Parathyroid adenoma (tissue), 2 donors: ENCODE measurements around the gene PRKD1.

Source experiments
- H2AFZ ChIP-seq: fragments of 300-600 bp; sonication (generic); one replicate; pipeline ENCODE4 v1.7.0; 2017; ENCODE audit warnings: antibody characterized with exemption, mild to moderate bottlenecking
- H3K27ac ChIP-seq: fragments of 300-600 bp; sonication (generic); one replicate; pipeline ENCODE4 v1.7.0; 2017
- H3K27me3 ChIP-seq: fragments of 300-600 bp; sonication (generic); one replicate; pipeline ENCODE4 v1.7.0; 2017; ENCODE audit warnings: low read length; ENCODE audit not compliant: control insufficient read depth, insufficient read depth
- H3K36me3 ChIP-seq: fragments of 300-600 bp; sonication (generic); one replicate; pipeline ENCODE4 v1.7.0; 2017; ENCODE audit warnings: low read length; ENCODE audit not compliant: control insufficient read depth, insufficient read depth
- H3K4me1 ChIP-seq: fragments of 300-600 bp; sonication (generic); one replicate; pipeline ENCODE4 v1.7.0; 2017; ENCODE audit warnings: control low read depth
- H3K4me2 ChIP-seq: fragments of 300-600 bp; sonication (generic); one replicate; pipeline ENCODE4 v1.7.0; 2017; ENCODE audit warnings: low read length
- H3K4me3 ChIP-seq: fragments of 300-600 bp; sonication (generic); one replicate; pipeline ENCODE4 v1.7.0; 2017; ENCODE audit warnings: low read depth, low read length
- H3K79me2 ChIP-seq: fragments of 300-600 bp; sonication (generic); one replicate; pipeline ENCODE4 v1.7.0; 2017; ENCODE audit warnings: control low read depth
- H3K9ac ChIP-seq: fragments of 300-600 bp; sonication (generic); one replicate; pipeline ENCODE4 v1.7.0; 2017; ENCODE audit warnings: mild to moderate bottlenecking
- H3K9me3 ChIP-seq: fragments of 300-600 bp; sonication (generic); one replicate; pipeline ENCODE4 v1.7.0; 2017; ENCODE audit warnings: low read length; ENCODE audit not compliant: control insufficient read depth
- CTCF ChIP-seq: fragments of 300-600 bp; sonication (generic); IDR thresholded peaks from one replicate; pipeline ENCODE4 v1.7.0; 2017; ENCODE audit warnings: antibody characterized with exemption, mild to moderate bottlenecking
- donor health status: primary hyperparathyroidism.

Gene PRKD1

GRCh38 chr14:29838752-29839151 is 88.9 kb downstream of the PRKD1 start:
- TF ChIP-seq CTCF = no peak
- Histone ChIP-seq H3K4me3 (no peak overlapping the region), H3K4me2 (no peak overlapping the region), H3K4me1 (no peaks in the 10 kb centered on the region), H3K27ac (no peak overlapping the region), H3K27me3 (no peaks in the 10 kb centered on the region), H3K9me3 (no peaks in the 10 kb centered on the region), H3K36me3 (no peaks in the 10 kb centered on the region), H3K9ac (no peak overlapping the region), H2AFZ (no peak overlapping the region), H3K79me2 (peaks cover 24% of the 10 kb centered on the region)

DNA sequence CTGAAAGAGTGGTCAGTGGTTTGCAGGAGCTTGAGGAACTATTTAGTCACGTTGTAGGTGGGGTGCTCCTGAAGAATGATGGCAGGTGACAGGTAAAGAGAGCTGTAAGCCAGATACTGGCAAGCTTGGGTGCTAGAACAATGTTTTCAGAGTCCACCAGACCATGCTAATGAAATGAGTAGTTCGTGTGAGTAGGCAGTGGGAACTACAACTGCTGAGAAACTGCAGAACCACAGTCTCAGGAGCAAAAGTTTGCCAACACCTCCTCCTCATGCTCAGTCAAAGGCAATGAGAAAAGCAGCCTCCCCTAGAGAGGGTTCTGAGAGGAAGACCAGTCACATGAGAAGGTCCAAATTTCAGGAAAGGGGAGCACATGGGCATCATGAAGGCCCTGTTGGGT is 91.3 kb downstream of the PRKD1 start:
- TF ChIP-seq CTCF = no peak
- Histone ChIP-seq H3K4me3 (no peak overlapping the region), H3K36me3 (no peaks in the 10 kb centered on the region), H3K27me3 (no peaks in the 10 kb centered on the region), H3K4me2 (no peak overlapping the region), H3K79me2 (peaks cover 24% of the 10 kb centered on the region), H3K9me3 (no peaks in the 10 kb centered on the region), H3K27ac (no peak overlapping the region), H3K9ac (no peak overlapping the region), H3K4me1 (no peaks in the 10 kb centered on the region), H2AFZ (no peak overlapping the region)

- Histone ChIP-seq H3K9me3 (no peaks in the 10 kb centered on the region), H2AFZ (no peak overlapping the region), H3K27me3 (no peaks in the 10 kb centered on the region), H3K4me2 (no peak overlapping the region), H3K27ac (no peak overlapping the region), H3K36me3 (no peaks in the 10 kb centered on the region), H3K4me1 (no peaks in the 10 kb centered on the region), H3K79me2 (peaks cover 7% of the 10 kb centered on the region), H3K9ac (no peak overlapping the region), H3K4me3 (no peak overlapping the region)
- TF ChIP-seq CTCF = no peak
Observed at GRCh38 chr14:29832042-29832441, 95.6 kb downstream of the PRKD1 start.

- TF ChIP-seq CTCF = no peak
- no peak overlapping the region for H3K9ac ChIP-seq
- H2AFZ ChIP-seq = no peak overlapping the region
- no peaks in the 10 kb centered on the region for H3K79me2 ChIP-seq
- no peaks in the 10 kb centered on the region for H3K9me3 ChIP-seq
- H3K4me1 ChIP-seq = no peaks in the 10 kb centered on the region
- H3K4me3 ChIP-seq = no peak overlapping the region
- no peaks in the 10 kb centered on the region for H3K27me3 ChIP-seq
- H3K36me3 ChIP-seq = no peaks in the 10 kb centered on the region
- no peak overlapping the region for H3K4me2 ChIP-seq
- H3K27ac ChIP-seq = no peak overlapping the region
Observed at GRCh38 chr14:29829851-29830250, 97.8 kb downstream of the PRKD1 start.

DNA sequence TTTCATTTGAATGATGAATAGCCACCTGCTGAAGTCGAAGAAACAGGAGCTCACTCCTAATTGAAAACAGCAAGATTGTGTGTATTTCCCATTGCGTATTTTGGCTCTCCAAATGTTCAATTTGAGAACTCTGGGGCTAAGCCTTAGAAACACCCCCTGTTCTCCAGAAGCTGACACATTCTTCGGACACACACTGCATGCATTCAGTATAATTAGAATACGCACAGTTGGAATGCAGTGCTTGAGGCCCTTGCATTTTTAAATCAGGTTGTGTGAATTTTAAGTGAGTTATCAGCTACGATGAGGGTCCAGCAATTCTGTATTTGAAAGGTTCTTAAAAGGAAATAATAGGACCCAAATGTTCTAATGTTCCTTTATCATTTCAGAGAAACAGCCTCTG is 103.8 kb downstream of the PRKD1 start:
- H3K9ac ChIP-seq = no peak overlapping the region
- no peak for TF ChIP-seq CTCF
- H3K4me1 ChIP-seq = peaks cover 13% of the 10 kb centered on the region
- no peaks in the 10 kb centered on the region for H3K9me3 ChIP-seq
- no peak overlapping the region for H3K4me2 ChIP-seq
- no peak overlapping the region for H3K27ac ChIP-seq
- H3K36me3 ChIP-seq = no peaks in the 10 kb centered on the region
- H2AFZ ChIP-seq = no peak overlapping the region
- H3K79me2 ChIP-seq = no peaks in the 10 kb centered on the region
- H3K4me3 ChIP-seq = no peak overlapping the region
- H3K27me3 ChIP-seq = no peaks in the 10 kb centered on the region
